ENCODE measurements around the gene KCNJ11.
A peak's percentile ranks its signal among the peaks of the same experiment; 100 is the strongest.

KCNJ11 gene

GRCh38 chr11:17393472-17393871, 5.0 kb upstream of the KCNJ11 start:
- TF ChIP-seq, protein P1, sequence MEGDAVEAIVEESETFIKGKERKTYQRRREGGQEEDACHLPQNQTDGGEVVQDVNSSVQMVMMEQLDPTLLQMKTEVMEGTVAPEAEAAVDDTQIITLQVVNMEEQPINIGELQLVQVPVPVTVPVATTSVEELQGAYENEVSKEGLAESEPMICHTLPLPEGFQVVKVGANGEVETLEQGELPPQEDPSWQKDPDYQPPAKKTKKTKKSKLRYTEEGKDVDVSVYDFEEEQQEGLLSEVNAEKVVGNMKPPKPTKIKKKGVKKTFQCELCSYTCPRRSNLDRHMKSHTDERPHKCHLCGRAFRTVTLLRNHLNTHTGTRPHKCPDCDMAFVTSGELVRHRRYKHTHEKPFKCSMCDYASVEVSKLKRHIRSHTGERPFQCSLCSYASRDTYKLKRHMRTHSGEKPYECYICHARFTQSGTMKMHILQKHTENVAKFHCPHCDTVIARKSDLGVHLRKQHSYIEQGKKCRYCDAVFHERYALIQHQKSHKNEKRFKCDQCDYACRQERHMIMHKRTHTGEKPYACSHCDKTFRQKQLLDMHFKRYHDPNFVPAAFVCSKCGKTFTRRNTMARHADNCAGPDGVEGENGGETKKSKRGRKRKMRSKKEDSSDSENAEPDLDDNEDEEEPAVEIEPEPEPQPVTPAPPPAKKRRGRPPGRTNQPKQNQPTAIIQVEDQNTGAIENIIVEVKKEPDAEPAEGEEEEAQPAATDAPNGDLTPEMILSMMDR (IDR thresholded peaks at IDR 0.05): no peak

- TF ChIP-seq, protein P1 (IDR thresholded peaks at IDR 0.05): no peak
Observed at GRCh38 chr11:17392872-17393271, 4.4 kb upstream of the KCNJ11 start.

DNA sequence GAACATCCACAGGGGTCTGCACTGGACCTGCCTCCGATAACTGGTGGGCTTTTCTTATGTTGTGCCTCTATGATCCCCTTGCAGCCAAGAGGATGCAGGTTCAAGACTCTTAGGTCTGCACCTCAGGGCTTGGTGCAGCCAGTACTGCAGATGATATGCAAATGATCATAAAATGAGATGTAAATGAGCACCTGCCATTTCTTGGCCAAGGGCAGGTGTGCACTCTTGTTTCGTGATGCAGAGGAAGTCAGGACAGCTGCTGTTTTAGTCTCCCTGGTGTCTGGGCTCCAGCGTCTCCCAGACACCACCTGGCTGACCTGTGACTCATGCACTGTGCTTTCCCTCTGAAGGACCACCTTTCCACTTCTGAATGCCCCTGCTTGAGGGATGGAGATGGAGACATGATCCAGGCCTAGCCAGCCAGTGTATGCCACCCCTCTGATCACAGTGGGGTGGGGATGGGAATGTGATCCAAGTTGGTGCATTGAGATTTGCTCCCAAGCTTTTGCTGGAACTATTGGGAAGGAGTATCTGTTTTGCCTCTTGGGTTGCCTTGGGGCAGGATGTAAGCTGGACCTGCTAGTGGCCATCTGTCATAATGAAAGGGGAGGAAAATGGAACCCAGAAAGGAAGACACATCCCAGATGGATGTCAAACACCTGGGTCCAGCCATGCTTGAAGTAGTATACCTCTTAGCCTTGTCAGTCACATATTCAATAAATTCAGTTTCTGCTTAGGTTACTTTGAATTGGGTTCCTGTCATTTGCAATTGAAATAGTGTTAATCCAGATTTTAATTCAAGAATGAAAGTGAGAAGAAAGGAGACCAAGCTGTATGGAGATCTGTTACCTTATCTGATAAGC, 3.3 kb upstream of the KCNJ11 start:
- TF ChIP-seq, protein P1 (IDR thresholded peaks at IDR 0.05): no peak

- TF ChIP-seq, protein P1 (IDR thresholded peaks at IDR 0.05): no peak
Observed at GRCh38 chr11:17389957-17390649, 1.6 kb upstream of the KCNJ11 start.

DNA sequence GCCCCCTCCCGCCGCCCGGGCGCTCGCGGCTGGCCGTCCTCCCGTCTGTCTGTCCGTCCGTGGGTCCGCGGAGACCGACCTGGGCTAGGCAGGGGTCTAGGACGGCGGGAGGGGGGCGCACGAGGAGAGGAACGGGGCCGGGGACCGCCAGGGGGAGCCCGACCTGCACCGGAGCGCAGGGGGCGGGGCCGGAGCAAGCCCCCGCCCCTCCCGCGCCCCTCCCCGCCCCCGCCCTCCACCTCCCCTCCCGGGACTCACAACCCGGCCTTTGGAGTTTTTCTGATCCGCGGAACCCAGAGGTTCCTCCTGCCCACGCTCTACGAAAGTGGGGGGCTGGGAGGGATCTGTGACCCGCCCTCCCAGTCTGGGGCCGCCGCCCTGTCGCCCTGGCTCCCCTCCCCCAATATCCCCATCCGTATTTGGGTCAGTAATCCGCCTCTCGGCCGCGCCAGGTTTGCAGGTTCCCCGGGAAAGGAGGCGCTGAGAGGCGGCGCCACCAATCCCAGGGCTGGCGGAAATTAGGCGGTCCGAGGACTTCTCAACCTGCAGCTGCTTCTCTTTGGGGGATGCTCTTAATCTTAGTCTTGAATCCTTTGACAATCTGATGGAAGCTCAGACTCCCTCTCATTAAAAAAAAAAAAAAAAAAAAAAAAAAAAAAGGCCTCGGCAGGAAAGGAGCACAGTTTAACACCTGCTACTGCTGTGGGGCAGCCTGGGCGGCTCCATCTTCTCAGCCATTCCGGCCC, 925 bp upstream of the KCNJ11 start:
- TF ChIP-seq, protein P1 (IDR thresholded peaks at IDR 0.05): peak; percentile 90

DNA sequence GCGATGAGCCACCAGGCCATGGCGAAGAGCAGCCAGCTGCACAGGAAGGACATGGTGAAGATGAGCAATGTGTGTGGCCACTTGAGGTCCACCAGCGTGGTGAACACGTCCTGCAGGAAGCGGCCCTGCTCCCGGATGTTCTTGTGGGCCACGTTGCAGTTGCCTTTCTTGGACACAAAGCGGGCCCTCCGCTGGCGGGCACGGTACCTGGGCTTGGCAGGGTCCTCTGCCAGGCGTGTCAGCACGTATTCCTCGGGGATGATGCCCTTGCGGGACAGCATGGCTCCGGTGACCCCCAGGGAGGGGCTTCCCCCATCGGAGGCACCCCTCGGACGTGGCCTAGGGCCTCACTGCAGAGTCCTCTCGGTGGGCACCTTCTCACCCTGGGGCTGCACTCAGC, 648 bp downstream of the KCNJ11 start:
- TF ChIP-seq, protein P1 (IDR thresholded peaks at IDR 0.05): no peak

DNA sequence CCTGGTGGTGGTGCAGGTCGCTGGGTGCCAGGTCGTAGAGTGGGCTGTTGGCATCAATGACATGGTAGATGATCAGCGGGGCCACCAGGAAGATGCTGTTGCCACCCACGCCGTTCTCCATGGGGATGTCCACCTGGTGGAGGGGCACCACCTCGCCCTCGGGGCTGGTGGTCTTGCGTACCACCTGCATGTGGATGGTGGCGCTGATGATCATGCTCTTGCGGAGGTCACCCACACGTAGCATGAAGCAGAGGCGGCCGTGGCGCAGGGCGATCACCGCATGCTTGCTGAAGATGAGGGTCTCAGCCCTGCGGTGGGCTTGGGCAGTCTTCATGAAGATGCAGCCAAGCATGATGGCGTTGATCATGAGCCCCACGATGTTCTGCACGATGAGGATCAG, 1.2 kb downstream of the KCNJ11 start:
- TF ChIP-seq, protein P1 (IDR thresholded peaks at IDR 0.05): no peak
